Fibroblast of skin of right biceps (primary cell): ENCODE measurements around the gene NBPF1.
A peak's percentile ranks its signal among the peaks of the same experiment; 100 is the strongest.
"Not testable (repeated sequence)": the region's sequence is repeated elsewhere in the genome, so short reads cannot be mapped to it uniquely, and the experiment has no call there.

Experiments used
- DNase-seq: peaks from one replicate; pipeline ENCODE4 v3.0.0-alpha.2; 2013

Gene NBPF1

DNA sequence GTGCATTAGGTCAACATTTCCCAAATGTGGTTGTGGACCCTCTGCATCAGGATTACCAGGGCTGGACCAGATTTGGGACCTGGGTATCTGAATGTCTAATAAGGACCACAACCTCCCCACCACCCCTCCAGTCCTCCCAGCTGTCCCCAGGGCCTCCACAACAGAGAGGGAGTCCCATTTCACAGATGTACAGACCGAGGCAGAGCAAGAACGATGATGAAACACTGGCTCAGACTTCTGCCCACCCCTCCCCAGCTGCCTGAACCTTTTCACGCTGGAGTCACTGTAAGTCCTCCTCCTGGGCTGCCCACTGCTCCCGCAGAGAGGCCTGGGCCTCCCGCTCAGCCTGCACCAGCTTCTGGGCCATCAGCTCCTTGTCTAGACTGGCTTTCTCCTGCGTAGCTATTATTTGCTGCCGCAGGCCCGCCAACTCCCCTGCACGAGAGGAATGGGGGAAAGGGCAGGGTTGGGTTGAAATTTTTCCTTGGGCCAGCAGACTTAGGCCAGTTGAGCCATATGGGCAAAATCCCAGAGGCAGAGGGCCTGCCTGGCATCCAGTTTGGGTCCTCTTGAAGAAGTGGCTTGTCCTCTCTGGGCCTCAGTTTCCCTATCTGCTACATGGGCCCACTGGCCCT is 8.4 kb upstream of the NBPF1 start:
- DNase-seq, result not testable (repeated sequence)

- no peak for DNase-seq
Measured at GRCh38 chr1:16621300-16621658, 7.9 kb upstream of the NBPF1 start.

DNA sequence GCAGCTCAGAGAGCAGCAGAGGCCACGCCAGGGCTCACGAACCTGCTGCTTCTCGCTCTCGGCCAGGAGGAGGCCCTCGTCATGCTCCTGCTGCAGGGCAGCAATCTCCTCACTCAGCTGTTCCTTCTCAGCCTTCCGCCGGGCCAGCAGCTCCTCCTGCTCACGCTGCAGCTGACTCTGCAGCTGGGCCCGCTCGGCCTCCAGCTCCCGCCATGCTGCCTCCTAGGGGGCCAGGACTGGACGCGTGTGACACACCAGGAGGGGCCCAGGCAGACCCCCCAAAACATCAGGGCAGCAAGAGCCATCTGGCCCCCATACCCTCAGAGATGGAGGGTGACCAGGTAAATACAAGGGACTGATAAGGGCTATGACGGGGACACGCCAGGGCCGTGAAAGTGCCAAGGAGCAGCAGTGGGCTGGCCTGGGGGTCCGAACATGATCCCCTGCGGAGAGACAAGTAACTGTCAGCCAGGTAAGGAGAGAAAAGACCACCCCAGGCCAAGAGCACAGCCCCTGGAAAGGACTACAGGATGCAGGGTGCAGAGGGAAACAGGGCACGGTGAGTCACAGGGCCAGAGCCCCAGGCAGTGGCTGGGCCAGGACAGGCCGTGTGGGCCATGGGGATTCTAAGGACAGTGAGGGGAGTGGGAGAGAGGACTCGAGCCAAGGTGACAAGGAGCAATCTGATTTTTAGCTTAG is 6.6 kb upstream of the NBPF1 start:
- not testable (repeated sequence) for DNase-seq

GRCh38 chr1:16618719-16619118 is 5.4 kb upstream of the NBPF1 start:
- no peak for DNase-seq

DNA sequence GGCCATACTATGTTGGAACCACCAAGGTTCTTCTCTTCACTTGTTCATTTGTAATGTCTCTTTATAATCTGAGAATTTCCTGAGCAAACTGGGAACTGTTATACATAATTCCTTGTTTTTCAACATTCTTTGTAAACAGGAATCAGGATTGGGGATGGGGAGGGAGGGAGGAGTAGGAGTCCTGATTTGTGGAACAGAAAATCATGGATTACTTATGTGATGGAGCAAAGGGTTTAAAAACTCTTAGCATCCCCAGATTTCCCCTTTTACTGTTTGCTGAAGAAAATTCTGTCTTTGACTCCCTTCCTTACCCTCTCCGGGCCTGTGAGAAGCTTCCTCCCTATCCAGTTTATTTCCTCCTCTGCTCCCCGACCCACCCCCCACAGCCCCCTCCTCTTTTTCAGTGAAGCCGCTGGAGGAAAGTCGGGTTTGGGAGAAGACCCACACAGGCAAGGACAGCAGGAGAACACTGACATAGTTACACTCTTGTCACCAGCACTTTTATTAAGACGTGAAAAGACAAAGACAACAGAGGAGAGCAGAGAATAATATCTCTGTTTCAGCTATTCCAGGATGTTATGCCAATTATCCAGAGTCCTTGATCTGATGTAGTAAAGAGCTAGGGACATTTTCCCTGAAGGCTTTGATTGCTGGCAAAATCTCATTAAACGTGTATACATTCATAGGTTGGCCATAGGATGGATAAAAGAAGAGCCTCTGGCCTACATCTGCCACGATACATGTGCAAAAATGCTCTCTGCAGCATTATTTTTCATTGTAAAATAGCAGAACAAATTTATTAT is 4.6 kb upstream of the NBPF1 start:
- no peak for DNase-seq

DNA sequence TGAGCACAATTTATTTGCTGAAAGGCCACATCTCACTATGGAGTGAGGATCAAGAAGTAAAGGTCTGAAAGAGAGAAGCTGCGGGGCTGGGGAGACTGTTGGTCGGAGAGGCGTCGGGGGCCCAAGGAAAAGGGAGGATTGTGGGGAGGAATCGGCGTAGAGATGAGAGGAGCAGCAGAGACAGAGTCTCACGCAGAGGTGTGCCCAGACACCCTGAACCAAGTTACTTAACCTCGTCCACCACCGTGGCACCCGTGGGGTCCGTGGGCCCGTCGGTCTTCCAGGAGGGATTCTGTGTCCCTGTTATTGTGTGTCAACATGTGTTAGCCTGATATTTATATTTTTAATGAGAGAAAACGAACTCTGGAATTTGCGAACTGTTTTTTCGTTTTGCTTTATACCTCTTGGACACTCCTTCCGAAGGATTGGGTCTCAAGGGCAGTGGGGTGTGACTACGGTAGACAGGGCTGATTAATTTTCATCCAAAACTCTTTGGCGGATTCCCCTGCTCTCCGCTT is 3.8 kb upstream of the NBPF1 start:
- DNase-seq, result no peak

DNA sequence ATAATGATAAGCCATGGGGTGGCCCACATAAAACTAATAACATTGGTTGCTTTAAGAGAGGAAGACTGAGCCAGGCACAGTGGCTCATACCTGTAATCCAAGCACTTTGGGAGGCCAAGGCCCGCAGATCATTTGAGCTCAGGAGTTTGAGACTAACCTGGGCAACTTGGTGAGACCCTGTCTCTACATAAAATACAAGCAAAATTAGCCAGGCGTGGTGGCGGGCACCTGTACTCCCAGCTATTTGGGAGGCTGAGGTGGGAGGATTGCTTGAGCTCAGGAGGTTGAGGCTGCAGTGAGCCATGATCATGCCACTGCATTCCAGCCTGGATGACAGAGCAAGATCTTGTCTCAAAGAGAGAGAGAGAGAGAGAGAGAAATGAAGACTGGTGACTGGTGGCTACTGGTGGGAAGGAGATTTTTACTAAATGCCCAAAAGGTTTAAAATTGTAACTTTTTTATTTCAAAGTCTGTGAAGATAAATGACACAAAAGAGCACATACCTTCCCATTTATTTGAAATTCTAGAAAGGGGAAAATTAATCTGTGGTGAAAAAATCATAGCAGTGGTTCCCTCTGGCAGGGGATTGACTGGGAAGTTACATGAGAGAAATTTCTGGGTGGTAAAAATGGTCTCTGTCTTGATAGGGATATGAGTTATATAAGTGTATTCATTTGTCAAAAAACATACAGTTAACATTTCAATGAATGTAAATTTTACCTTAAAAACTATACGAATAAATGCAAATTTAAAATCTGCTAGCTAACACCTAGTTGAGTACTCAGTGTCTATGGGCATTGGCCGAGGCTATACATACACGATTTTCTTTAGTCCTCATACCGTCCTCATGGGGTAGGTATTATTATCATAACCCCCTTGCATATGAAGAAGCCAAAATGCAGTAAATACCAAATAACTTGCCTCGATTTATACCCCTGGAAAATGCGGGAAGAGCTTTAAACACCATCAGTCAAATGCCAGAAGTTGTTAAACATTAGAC is 2.2 kb upstream of the NBPF1 start:
- no peak for DNase-seq

DNA sequence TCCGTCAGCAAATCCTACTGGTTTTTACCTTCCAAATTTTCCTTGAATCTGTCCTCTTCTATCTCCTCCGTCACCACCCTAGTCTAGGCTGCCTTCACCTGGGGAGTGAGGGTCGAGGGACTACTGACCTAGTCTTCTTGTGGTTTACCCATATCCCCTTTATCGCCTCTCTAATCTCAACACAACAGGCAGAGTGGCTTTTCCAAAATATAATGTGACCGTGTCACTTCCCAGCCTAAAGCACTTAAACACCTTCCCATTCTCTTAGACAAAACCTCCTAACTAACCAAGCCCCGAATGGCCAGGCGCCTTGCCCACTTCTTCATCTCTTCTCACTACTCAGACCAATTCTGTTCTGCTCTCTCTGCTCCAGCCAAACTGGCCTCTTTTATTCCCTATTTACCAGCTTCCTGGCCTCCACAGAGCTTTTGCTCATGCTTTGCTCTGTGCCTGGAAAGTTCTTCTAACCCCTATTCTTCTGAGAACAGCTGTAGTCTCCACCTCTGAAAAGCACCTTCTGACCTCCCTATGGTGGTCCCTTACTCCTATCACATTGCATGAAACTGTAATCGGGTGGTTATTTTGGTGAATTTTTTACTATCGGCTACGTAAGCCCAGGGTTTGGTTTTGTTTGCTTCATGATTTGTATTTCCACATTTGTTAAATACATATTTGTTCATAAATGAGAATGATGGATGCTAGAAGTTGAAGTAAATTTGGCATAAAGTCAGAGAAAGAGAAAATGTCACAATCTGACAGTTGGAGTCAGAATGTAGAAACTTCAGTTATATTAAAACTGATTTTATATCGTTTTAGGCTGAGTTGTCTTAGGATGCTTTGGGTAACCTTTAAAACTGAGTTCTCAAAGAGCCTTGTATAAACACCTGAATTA is 1.2 kb upstream of the NBPF1 start:
- no peak for DNase-seq

DNA sequence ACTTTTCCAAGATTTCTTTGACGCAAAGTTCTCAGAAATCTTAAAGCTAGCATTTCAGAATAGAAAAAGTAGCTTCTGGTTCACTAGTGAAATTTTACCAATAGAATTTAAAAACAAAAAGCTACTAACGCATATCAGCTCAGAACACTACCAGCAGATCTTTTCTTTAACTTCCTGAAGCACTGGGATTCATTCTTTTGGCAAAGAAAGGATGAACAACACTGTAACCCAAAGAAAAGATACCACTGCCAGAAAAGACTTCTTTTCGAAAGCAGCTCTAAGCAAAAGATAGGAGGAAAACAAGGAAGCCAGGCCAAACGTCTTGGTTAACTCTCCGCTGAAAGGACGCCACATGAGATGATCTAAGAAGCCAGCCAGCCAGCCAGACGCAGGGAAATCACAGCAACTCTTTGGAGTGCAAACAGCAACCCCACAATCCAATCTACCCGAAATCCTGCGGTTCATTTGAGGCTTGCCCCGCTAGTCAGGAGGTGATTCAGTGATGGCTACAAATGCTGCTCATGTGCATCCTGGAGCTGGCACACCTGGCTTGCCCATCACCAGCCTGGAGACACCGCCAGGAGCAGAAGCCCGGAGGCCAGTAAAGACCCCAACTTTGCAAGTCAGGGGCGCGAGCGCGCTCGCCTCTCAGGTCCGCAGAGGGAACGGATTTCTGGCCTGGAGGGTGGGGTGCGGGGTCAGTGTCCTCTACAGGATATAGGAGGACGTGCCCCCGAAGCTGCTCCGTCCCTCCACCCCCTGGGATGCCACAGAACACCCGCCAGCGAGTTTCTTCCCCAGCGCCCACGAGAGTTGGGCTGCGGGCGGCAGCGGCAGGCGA is 812 bp downstream of the NBPF1 start:
- peak; percentile 78 for DNase-seq

- not testable (repeated sequence) for DNase-seq
Measured at GRCh38 chr1:16611981-16612331, 1.4 kb downstream of the NBPF1 start.

- not testable (repeated sequence) for DNase-seq
Measured at GRCh38 chr1:16611164-16611563, 2.2 kb downstream of the NBPF1 start.

- not testable (repeated sequence) for DNase-seq
Measured at GRCh38 chr1:16610553-16610952, 2.8 kb downstream of the NBPF1 start.

DNA sequence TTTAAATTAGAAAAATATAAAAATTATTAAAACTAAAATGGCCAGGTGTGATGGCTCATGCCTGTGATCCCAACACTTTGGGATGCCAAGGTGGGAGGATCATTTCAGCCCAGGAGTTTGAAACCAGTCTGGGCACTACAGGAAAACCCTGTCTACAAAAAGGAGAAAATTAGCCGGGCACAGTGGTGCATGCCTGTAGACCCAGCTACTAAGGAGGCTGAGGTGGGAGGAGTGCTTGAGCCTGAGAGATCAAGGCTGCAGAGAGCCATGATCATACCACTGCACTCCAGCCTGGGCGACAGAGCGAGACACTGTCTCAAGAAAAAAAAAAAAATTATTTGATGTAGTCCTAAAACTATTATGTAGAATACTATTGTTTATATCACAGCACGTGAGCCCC is 3.6 kb downstream of the NBPF1 start:
- DNase-seq, result not testable (repeated sequence)

DNA sequence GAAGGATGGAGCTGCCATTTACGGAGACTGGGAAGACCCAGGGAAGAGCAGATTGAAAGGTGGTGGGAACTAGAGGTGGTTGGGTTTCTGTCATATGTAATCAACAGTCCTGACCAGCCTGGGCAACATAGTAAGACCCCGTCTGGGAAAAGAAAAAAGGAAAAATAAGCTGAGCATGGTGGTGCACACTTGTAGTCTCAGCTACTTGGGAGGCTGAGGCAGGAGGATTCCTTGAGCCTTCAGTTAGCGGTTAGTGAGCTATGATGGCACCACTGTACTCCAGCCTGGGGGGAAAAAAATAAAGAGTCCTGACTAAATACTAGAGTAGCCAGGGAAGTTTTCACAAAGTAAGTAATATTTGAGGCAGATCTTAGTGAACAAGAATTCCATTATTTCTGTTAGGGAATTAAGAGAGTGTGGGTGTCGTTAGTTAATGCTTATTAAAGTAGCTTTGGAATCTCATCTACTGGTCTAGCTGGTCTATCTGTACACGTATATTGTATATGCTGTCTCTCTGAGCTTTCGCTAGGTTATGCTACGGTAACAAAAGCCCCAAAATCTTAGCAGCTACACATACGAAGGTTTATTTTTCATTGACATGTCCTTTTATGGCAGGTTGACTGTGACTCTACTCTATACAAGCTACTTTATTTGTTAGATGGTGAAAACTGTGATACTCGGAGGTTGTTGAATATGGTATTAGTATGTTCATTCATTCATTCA is 4.4 kb downstream of the NBPF1 start:
- DNase-seq, result no peak

- DNase-seq, result not testable (repeated sequence)
Measured at GRCh38 chr1:16607853-16608815, 5.2 kb downstream of the NBPF1 start.

DNA sequence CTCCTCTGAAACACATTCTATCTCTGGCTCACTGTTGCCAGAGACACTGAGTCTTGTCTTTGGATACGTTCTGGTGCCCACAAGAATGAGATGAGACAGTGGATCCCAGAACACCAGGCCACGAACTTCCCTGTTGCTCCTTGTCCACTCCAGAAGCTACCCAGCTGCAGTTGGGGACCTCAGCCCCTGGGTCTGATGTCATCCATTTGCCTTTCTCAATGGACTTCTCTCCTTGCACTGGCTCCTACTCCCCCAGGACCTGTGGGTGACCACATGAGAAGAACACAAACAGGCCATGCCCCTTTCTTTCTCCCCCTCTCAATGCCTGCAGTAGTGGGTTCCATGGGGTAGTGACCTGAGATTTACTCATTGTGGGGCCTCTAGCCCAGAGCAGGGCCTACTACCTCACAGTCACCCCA is 5.9 kb downstream of the NBPF1 start:
- no peak for DNase-seq

DNA sequence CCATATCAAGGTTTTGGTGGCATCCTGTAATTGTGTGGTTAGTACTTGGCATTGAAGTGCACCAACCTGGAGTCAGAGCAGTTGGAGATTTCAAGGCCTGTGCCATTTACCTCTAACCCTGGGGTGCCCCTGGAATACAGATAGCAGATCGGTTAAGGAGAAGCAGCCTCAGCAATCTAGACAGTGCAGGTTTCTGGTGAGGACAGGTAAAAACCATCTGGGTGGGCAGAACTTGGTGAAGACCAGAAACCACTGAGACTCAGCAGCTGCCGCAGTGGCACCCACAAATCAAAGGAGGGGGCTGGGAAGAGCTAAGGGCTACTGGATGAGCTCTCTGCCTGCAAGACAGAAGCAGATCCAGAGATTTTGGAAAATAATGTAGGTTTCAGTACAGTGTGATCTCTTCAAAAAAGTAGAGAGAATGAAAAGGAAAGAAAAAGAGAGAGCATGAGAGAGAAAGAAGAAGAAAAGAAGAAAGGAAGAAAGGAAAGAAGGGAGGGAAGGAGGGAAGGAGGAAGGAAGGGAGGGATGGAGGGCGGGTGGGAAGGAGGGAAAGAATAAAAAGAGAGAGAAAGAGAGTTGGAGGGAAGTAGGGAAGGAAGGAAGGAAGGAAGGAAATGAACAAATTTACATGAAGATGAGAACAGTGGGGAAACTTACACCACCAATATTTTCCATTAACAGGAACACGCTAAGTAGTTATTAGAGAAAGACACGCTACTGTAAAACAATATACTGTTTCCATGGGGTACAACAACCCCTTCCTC is 6.5 kb downstream of the NBPF1 start:
- DNase-seq, result not testable (repeated sequence)
